Mucosa of stomach (tissue), 1 donor: ENCODE data around the gene HECTD3.
A peak's percentile ranks its signal among the peaks of the same experiment; 100 is the strongest.

ENCODE experiments used
- H3K27me3 ChIP-seq: one replicate; pipeline ENCODE4 v1.7.0; 2013; ENCODE audit warnings: mild to moderate bottlenecking, low read length; ENCODE audit not compliant: control insufficient read depth, insufficient read depth
- H3K36me3 ChIP-seq: one replicate; pipeline ENCODE4 v1.7.0; 2013; ENCODE audit warnings: low read length; ENCODE audit not compliant: control insufficient read depth, insufficient read depth
- H3K4me1 ChIP-seq: one replicate; pipeline ENCODE4 v1.7.0; 2013; ENCODE audit warnings: mild to moderate bottlenecking, low read length; ENCODE audit not compliant: control insufficient read depth, insufficient read depth
- H3K4me3 ChIP-seq: one replicate; pipeline ENCODE4 v1.7.0; 2013; ENCODE audit warnings: low read length
- H3K9ac ChIP-seq: one replicate; pipeline ENCODE4 v1.7.0; 2013; ENCODE audit warnings: mild to moderate bottlenecking, low read length, moderate library complexity
- H3K9me3 ChIP-seq: one replicate; pipeline ENCODE4 v1.7.0; 2013; ENCODE audit warnings: mild to moderate bottlenecking, low read length, moderate library complexity; ENCODE audit not compliant: control insufficient read depth
- donor health status: Pancreatic carcinoma.

The HECTD3 gene

GRCh38 chr1:45012639-45013278 lies 1.6 kb upstream of the HECTD3 start:
- Histone ChIP-seq H3K9me3 (no peaks in the 10 kb centered on the region), H3K36me3 (peaks cover 19% of the 10 kb centered on the region), H3K27me3 (no peaks in the 10 kb centered on the region), H3K4me1 (peaks cover 31% of the 10 kb centered on the region), H3K9ac (peak overlapping the region; percentile 78), H3K4me3 (peak overlapping the region; percentile 70)

- H3K36me3 ChIP-seq, result peaks cover 26% of the 10 kb centered on the region
- H3K27me3 ChIP-seq, result no peaks in the 10 kb centered on the region
- H3K4me3 ChIP-seq, result peak within 1 kb of the TSS; percentile 70
- H3K4me1 ChIP-seq, result peaks cover 31% of the 10 kb centered on the region
- peak within 1 kb of the TSS; percentile 78 for H3K9ac ChIP-seq
- no peaks in the 10 kb centered on the region for H3K9me3 ChIP-seq
Measured at GRCh38 chr1:45011837-45012638, 914 bp upstream of the HECTD3 start, which contains the start of gene UROD. TSS of gene UROD (plus strand) at chr1:45012254. CDS start at chr1:45012266, 12 bp downstream.

DNA sequence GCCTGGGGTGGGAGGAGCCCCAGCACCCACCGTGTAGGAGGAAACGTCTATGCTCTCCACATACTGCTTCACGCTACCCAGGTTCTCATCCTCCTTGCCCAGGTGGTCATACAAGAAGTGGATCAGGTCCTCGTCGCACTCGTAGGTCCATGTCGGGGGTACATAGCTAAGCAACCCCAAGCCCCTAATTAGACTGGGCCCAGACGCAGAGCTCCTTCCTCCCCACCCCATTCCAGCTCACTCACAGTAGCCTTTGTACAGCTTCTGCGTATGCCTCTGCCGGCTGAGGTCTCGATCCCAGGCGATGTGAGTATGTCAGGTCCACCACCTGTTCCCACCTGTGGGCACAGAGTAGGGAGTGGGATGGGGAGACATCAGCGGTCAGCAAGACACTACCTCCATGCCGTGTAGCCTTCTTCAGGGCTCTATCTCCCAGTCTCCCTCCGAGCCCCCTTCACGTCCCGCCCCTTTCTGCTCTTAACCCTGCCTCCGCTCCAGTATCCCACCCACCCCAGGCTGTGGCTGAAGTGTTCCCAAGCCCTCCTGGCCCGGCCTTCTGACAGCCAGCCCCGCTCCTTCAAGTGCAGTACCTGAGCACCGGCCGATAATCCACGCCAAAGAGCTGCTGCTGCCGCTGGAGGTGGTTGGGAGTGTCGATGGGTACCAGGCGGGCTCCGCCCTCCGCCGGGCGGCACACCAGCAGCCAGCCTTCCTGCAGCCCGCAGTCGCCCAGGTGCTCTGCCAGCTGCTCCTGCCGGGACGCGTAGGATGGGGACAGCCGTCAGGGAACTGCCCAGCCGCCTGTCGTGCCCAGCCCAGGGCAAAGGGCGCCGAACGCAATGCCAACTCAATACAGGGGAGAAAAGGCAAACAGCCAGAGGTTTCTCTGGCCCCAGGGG lies 919 bp downstream of the HECTD3 start:
- H3K4me1 ChIP-seq, result peaks cover 31% of the 10 kb centered on the region
- peak overlapping the region; percentile 78 for H3K9ac ChIP-seq
- peak overlapping the region; percentile 70 for H3K4me3 ChIP-seq
- no peaks in the 10 kb centered on the region for H3K9me3 ChIP-seq
- no peaks in the 10 kb centered on the region for H3K27me3 ChIP-seq
- peaks cover 41% of the 10 kb centered on the region for H3K36me3 ChIP-seq

- Histone ChIP-seq H3K27me3 (no peaks in the 10 kb centered on the region), H3K9ac (no peak overlapping the region), H3K4me1 (peaks cover 31% of the 10 kb centered on the region), H3K9me3 (no peaks in the 10 kb centered on the region), H3K36me3 (peaks cover 49% of the 10 kb centered on the region), H3K4me3 (no peak overlapping the region)
Measured at GRCh38 chr1:45009296-45009865, 1.7 kb downstream of the HECTD3 start.

DNA sequence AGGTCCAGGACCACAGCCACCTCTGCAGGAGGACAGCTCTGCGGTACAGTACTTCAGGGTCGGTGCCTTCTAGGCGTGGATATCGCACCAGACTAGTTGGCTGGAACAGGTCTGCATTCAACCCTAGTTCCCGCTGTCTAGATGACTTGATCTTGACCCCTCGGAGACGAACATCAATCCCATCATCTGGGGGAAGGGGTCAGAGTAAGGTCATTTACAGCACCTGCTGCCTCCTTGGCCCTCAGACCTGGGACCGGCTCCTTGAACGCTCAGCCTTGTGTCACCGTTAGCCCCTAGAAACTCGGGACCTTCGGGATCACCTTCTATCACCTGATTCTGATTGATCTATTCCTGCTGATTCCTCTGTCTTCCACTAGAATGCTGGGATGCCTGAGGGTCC lies 2.6 kb downstream of the HECTD3 start:
- Histone ChIP-seq H3K36me3 (peaks cover 52% of the 10 kb centered on the region), H3K9ac (no peak overlapping the region), H3K9me3 (no peaks in the 10 kb centered on the region), H3K4me1 (peaks cover 31% of the 10 kb centered on the region), H3K4me3 (no peak overlapping the region), H3K27me3 (no peaks in the 10 kb centered on the region)

- Histone ChIP-seq H3K4me3 (no peak overlapping the region), H3K9ac (no peak overlapping the region), H3K9me3 (no peaks in the 10 kb centered on the region), H3K4me1 (peaks cover 33% of the 10 kb centered on the region), H3K36me3 (peaks cover 56% of the 10 kb centered on the region), H3K27me3 (no peaks in the 10 kb centered on the region)
Measured at GRCh38 chr1:45008076-45008475, 3.0 kb downstream of the HECTD3 start.

DNA sequence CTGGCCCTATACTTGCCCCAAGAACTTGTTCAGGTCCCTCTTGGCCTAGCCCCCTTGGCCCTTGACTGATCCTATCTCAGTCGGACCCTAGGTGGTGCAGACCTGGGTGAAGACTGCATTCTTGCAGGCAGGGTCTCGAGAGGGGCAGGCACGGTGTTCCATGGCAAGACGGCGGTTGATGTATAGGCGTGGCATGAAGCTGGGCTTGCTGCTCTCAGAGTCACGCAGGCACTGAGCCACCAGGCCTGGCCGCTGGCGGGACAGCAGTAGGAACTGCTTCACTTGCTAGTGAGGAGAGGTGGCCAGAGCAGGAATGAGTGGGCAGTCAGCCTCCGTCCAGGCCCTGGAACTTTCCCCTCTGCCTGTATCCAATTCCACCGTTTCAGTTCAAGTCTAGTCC lies 3.8 kb downstream of the HECTD3 start:
- Histone ChIP-seq H3K4me1 (peaks cover 29% of the 10 kb centered on the region), H3K9ac (no peak overlapping the region), H3K4me3 (no peak overlapping the region), H3K36me3 (peaks cover 57% of the 10 kb centered on the region), H3K9me3 (no peaks in the 10 kb centered on the region), H3K27me3 (no peaks in the 10 kb centered on the region)

- Histone ChIP-seq H3K4me1 (peaks cover 26% of the 10 kb centered on the region), H3K9me3 (no peaks in the 10 kb centered on the region), H3K27me3 (no peaks in the 10 kb centered on the region), H3K36me3 (peaks cover 57% of the 10 kb centered on the region), H3K4me3 (no peak overlapping the region), H3K9ac (no peak overlapping the region)
Measured at GRCh38 chr1:45005761-45006160, 5.4 kb downstream of the HECTD3 start.

- H3K4me1 ChIP-seq, result peaks cover 16% of the 10 kb centered on the region
- no peaks in the 10 kb centered on the region for H3K27me3 ChIP-seq
- H3K9ac ChIP-seq, result no peak overlapping the region
- peaks cover 54% of the 10 kb centered on the region for H3K36me3 ChIP-seq
- no peak overlapping the region for H3K4me3 ChIP-seq
- no peaks in the 10 kb centered on the region for H3K9me3 ChIP-seq
Measured at GRCh38 chr1:45004281-45004920, 6.7 kb downstream of the HECTD3 start.

- no peaks in the 10 kb centered on the region for H3K27me3 ChIP-seq
- peaks cover 12% of the 10 kb centered on the region for H3K4me1 ChIP-seq
- H3K9me3 ChIP-seq, result no peaks in the 10 kb centered on the region
- no peak overlapping the region for H3K9ac ChIP-seq
- peaks cover 47% of the 10 kb centered on the region for H3K36me3 ChIP-seq
- no peak overlapping the region for H3K4me3 ChIP-seq
Measured at GRCh38 chr1:45003741-45004140, 7.4 kb downstream of the HECTD3 start.
